Activated naive CD8-positive, alpha-beta T cell treated with anti-CD3 and anti-CD28 coated beads, Interleukin-2, amount 50 U/mL, for 16 hours (primary cell): ENCODE results near the gene PSMC3.

Source experiments
- DNase-seq: peaks from one replicate; pipeline ENCODE4 v3.0.0-alpha.2; 2020; ENCODE audit warnings: low read depth, low spot score

The PSMC3 gene

DNA sequence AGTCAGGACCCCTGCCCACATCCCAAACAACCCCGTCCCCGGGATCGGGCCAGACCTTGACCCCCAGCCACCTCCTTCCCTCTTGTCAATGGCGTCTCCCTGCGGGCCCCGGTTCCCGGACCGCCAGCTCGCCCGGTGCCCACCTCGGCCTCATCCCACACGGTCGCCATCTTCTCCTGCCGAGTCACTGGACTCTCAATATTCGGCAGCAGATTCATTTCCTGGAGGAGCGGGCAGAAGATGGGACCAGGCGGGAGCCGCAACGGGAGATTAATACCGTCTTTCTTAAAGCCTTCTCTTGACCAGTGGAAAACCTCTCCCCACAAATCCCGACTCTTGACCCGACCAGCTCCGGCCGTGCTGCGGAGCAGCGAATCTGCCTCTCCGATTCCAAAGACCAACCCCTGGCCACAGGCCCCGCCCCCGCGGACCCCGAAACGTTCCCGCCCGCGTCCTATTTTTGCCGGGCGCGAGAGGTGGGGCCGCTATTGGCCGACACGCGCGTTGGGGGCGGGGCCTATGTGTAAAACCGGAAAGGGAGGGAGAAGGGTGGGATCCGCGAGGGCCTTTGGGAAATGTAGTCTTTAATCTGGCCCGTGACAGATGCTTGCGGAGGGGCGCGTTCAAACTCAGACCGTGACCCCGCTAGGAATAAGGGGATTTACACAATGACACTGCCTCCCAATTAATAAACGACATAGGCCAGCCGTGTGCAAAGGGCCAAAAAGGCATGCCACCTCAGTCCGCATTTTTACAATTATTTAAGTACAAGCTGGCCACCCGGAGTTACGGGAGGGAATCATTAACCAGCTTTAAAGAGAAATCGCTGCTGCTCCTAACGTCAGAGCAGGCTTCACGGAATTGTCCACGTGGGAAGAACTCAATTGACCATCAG, at the start of gene PSMC3:
Gene PSMC3 (minus strand): TSS at position 378 of the 895 bp plus-strand sequence. CDS start 160 bp downstream, at position 218.
- peak; percentile 99 for DNase-seq

DNA sequence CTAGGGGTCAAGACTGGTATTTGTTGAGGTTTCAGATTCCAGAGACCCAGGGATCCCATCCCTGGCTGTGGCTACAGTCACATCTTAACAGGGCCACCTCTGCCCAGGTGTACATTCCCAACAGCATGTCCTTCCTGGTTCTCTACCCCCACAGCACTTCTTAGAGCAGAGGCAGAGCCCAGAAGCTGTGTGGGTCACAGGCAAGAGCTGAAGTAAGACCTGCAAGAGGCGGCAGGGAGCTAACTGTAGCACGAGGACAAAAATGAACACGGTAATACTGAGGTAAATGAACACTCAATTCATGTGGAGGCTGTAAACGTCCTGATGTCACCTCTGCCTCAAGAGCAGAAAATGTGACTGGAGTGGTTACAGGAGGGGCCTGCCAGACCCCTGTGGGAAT, 44.4 kb upstream of the PSMC3 start:
- no peak for DNase-seq

DNA sequence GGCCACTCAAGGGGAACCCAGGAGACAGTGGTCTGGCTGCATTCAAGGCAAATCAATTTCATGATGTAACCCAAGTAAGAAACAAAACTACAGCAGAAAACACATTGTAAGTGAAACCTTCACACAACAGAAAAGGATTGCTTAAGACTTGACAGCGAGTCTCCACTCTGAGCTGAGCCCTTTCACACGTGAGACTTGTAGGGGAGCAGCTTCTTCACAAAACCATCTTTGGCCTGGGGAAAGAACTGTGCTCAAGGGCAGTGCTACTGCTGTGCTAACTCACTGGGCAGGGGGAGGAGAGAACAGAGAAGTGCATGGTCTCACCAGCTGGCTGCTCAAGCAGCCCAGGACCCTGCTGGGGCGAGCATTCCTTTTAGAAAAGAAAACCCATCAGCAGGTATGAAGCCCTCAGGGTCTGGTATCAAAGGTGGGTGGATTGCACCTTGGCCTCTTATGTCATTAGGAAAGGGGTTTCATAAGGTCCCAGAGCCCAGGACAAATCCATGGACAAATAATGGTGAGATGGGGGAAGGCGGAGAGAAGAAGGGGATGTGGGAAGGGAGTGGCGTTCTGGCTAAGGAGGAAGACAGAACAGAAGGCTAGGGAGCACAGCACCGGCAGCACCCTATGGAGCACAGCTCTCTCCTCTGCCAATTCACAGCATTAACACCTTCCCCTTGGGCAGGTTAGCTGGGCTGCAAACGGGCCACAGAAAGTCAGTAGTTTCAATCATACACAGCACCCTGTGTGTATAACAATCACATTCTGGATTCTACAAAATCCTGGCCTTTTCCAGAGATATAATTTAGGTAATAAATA, 43.3 kb upstream of the PSMC3 start:
- no peak for DNase-seq

DNA sequence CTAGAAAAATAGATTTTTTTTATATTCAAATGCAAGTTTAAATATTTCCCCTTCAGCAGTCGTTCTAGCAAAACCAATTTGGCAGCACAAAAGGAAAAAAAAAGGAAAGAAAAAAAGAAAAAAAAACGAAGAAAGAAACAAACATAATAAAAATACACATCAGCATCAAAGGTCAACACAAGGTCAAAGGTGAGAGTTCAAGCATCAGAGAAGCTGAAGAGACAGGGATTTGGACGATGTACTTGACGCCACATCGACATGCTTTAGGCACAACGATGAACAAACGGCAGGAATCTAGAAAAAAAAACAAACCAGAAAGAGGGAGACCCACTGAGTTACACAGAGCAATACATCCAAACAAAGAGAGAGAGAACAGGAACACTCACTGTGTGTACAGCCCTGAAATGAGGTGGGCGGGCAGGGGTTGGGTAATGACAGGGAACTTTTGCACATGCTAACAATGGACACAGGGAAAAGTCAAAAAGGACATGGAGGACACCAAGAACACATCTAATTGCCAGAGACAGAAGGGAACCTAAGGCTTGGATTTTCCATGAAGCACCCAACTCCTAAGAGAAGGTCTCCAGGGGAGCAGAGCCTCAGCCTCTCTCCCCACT, 42.5 kb upstream of the PSMC3 start:
- DNase-seq: no peak

DNA sequence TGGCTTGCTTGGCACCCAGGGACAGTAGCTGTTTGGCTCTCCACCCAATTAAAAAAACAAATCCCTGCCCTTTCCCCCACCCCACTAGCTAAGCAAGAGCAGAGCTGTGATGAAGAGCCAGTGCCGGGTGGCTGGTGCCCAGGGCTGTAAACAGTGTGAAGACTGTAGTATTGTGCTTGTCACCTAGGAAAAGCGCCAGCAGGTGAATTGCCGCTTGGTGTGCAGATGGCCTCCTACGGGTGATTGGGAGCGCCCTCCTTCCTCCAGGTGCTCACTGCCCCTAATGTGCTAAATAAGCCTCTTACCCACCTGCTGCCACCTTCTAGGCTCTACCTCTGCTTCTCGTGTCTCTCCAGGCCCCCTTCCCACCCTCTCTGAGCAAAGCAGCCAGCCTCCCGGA, 41.1 kb upstream of the PSMC3 start:
- no peak for DNase-seq

DNA sequence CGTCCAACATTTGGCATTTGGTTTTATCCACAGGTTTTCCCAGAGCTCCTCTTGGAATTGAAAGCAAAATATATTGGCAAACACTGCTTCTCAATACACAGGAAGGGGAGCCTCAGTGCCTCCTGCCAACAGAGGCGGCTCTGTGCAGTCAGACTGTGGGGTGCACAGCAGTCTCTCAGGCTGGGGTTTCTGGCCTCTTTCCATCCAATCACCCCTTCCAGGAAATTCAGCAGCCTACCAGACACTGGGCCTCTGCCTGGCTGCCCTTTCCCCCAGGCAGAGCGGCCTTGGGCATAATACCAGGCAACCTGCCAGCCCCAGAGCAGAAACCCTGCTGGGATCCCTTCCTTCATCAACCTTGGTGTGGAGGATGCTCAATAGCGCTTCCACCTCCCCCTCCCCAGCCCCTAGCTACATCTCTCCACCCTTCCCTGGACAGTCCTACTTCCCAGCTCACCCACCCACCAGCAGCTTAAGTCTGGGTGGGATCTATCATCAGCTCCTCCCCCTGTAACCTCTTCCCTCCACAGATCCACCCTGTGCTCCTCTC, 40.5 kb upstream of the PSMC3 start:
- DNase-seq: no peak

DNA sequence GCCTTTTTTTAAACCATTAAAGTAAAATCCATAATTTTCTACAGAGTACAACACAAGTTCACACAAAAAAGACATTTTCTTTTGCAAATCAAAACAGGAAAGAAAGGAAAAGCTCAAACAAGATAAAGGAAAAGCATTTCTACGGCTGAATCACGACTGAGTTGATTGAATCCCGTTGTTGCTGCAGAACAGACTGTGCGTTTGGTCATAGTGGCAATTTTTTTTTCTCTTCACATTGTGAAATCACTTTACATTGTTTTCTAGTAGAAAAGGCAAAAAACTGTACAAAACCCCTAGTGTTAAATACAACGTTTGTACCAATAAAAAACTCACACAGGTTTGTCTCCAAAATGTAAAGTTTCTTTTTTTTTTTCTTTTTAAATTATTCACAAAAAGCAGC, 40.0 kb upstream of the PSMC3 start:
- DNase-seq: no peak

DNA sequence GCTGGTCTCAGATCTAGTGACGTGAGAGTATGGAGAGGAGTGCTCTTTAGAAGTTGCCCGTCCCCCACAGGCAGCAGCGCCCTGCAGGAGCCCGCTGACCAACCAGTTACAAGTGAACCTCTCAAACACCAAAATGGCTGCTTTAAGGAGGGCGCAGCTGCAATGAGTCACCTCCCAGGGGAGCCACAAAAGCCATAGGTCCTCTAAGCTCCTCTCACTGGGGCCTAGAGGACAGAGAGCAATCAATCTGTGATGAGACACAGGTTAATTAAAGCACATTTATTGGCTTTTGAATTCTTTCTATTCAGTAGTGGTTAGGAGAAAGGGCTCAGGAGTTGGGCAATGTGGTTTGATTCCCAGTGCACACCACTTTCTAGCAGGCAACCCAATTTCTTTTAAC, 38.2 kb upstream of the PSMC3 start:
- no peak for DNase-seq

DNA sequence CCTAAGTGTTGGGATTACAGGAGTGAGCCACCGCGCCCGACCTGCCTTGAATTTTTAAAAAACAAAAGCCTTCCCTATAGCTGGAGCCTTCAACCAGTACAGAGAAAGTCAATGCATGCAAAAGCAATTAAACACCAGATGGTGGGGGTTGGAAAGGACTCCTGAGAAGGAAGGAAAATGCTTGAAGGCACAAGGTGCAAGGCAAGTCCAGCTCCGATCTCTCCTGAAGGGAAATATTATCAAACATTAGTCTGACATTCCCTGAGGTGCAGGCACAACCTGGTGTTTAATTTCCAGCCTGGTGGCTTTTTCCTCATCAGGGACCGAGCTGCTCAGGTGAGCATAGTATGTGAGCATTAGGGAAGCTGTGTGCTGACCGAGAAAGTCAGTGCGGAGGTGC, 35.6 kb upstream of the PSMC3 start:
- DNase-seq: no peak

DNA sequence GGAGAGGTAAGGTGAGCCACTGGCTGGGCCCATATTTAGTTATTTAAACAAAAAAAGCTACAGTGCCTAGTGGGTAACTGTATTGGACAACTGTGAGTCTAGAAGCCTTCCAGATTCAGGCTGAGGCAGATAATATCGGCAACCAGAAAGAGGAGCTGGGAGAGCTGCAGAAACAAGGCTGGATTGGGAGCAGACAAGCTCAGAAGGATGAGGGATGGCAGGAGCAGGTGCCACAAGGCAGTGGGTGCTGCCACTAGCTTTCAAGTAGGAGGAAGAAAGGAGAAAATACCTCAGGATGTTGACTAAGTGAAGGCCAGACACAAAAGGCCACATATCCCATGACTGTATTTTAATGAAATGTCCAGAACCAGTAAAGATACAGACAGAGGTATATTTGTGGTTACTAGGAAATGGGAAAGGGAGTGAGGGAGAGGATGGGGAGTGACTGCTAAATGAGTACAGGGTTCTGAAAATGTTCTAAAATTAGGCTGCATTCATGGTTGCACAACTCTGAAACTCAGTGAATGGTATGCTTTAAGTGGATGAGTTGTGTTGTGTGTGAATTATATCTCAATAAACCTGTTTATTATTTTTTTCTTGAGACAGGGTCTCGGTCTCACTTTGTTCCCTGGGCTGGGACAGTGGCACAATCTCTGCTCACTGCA, 34.5 kb upstream of the PSMC3 start:
- no peak for DNase-seq

DNA sequence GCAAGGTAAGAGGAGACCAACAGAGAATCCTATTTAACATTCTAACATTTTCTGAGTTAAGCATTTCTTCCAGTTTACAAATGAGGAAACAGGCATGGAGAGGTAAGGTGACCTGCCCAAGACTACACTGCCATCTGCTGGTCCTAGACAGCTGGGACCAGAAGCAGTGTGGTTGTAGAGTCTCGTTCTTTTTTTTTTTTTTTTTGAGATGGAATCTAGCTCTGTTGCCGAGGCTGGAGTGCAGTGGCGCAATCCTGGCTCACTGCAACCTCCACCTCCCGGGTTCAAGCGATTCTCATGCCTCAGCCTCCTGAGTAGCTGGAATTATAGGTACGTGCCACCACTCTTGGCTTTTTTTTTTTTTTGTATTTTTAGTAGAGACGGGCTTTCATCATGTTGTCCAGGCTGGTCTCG, 28.0 kb upstream of the PSMC3 start:
- DNase-seq: peak; percentile 22

DNA sequence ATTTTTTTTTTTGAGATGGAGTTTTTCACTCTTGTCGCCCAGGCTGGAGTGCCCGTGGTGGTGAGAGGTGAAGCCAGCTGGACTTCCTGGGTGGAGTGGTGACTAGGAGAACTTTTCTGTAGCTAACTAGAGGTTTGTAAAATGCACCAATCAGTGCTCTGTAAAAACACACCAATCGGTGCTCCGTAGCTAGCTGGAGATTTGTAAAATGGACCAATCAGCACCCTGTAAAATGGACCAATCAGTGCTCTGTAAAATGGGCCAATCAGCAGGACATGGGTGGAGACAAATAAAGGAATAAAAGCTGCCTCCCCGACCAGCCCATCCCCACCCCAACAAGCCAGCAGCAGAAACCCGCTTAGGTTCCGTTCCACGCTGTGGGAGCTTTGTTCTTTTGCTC, 27.1 kb upstream of the PSMC3 start:
- no peak for DNase-seq

DNA sequence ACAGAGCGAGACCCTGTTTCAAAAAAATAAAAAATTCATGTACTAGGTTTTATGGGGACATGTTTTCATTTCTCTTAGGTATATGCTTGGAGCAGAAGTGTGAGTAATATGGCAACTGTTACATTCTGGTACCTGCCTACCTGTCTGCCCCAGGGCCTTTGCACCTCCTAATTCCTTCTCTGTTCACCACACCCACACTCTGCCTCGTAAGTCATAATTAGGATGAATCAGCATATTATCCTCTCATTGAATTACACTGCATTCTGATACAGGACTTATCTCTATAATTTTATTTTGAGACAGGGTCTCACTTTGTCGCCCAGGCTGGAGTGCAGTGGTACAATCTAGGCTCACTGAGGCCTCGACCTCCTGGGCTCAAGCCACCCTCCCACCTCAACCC, 25.8 kb upstream of the PSMC3 start:
- DNase-seq: no peak

DNA sequence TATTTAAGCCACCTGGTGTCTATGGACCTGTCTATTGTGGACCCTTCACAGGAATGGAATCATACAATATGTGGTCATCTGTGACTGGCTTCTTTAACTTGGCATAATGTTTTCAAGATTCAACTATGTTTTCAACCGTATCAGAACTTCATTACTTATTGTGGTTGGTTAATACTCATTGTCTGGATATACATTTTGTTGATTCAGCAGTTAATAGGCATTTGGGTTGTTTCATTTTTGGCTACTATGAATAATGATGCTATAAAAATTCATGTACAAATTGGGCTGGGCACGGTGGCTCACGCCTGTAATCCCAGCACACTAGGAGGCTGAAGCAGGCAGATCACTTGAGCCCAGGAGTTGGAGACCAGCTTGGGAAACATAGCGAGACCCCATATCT, 25.2 kb upstream of the PSMC3 start:
- DNase-seq: no peak

DNA sequence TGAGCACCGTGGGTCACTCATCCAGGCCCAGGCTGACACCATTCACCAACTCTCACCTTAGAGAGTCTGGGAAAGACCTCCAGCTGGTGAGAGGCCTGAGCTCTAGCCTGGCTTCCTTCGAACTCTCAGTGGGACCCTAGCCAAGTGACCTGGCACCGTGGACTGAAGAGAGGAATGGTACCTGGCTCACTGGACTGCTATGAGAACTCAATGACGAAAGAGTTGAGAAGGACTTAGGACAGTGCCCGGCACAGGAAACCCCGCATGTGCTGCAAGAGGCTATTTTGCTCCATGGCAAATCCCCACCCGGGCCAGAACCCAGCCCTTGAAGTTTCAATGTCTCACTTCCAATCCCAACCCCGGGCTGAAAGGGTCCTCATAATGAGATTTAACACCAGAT, 23.3 kb upstream of the PSMC3 start:
- DNase-seq: no peak

DNA sequence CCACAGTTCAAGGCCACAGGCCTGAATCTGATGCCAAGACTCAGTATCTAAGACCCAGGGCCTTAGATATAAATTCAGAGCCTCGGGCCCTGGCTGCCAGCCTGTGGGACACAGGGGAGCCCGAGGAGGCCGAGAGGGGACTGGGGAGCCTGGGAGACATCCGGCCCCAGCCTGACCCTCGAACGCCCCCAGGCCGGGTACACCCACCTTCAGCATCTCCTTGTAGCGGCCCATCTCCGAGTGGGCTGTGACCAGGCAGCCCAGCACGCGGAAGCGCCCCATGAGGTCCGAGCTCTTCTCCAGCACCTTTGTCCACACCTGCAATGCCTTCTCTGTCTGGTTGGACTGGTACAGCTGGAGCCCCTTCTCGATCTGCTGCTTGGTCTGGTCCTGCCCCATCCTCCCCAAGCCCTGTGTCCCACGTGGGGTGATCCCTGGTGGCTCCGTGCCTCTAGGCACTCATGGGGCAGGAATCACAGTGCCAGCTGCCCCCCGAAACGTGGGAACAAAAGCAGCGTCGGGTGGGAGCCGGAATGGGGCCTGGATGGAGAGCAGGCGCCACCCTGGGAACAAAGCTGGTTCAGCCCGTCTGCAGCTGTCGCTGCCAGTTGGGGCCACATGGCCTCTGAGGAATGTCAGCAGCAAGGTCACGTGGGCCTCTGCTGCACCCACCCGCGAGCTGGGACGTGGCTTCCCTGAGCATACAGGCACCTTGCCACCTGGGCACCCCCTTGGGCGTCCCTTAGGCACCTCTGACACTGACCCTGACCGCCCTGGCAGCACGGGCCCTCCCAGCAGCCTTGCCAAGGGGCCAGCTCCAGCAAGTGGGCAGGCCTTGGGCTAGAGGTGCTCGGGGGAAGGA, 22.6 kb upstream of the PSMC3 start, which contains the start of gene RAPSN:
Gene RAPSN (minus strand): TSS at position 571 of the 862 bp plus-strand sequence. CDS start 172 bp downstream, at position 399.
- DNase-seq: no peak

DNA sequence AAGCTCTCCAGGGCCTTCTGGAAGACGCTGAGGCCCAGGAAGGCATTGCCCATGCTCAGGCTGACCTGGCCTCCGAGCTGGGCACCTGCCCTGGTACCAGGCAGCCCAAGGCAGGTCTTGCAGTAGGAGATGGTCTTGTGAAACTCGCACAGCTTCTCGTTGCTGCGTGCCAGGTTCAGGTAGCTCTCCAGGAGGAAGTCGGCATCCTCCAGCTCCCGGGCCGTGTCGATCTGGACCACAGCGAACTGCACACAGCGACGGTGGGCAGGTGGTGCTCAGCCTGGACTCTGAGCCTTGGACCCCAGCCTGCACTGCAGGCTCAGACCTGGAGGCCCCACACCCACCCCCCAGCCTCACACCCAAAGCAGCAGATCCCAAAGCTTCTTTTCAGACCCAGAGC, 21.7 kb upstream of the PSMC3 start:
- no peak for DNase-seq

DNA sequence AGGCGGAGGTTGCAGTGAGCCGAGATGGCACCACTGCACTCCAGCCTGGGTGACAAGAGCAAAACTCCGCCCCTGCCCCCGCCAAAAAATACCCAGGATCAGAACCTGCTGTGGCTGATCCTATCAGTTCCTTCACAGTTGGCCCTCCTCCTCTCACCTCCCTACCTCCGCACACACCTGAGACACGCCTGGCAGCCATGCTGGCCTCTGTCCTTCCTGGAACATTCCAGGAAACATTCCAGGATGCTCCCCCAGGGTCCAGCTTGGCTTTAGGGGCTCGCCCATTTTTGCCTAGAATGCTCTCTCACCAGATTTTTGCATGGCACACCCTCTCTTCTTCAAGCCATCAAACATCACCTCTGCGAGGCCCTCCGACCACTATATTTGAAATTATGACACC, 20.6 kb upstream of the PSMC3 start:
- no peak for DNase-seq

DNA sequence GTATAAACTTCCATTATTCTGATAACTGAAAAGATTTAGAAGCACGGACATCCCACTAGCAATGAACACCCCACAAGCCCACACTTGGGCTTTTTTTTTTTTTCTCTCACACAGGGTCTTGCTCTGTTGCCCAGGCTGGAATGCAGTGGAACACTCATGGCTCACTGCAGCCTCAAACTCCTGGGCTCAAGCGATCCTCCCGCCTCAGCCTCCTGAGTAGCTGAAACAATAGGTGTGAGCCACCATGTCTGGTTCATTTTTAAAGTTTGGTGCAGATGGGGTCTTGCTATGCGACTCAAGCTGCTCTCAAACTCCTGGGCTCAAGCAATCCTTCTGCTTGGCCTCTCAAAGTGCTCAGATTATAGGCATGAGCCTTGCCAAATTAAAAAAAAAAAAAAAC, 19.6 kb upstream of the PSMC3 start:
- DNase-seq: no peak

DNA sequence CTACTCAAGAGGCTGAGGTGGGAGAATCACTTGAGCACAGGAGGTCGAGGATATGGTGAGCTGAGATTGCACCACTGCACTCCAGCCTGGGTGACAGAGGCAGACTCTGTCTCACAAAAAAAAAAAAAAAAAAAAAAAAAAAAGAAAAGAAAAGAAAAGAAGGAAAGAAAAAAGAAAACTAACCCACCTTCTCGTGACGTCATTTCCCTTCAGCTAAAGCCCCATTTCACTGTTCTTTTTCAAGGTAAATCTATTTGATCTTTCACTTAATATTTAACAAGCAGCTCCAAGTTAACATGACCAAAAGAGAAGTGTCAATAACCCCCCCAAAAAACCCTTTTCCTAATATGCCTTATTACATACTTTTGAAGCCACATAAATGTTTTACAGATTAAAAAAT, 17.6 kb upstream of the PSMC3 start:
- DNase-seq: no peak
